ENCODE data around the gene CYB5RL. TPM values are rescaled to one million over a fixed set of nuclear protein-coding genes. Genes with fewer than 3 reads are reported as not detected.

The CYB5RL gene
- total and polyA plus RNA-seq, 2 donors from 2014 or later, result 3.9 to 8.1 TPM

GRCh38 chr1:54230507-54231339 lies 30.9 kb upstream of the CYB5RL start:
- H3K27ac ChIP-seq (ENCODE audit: low read depth in 2 of 2, low read length in 2 of 2), result no peak overlapping the region
- H3K4me3 ChIP-seq (ENCODE audit: low read length in 3 of 3), result no peak overlapping the region
- no peaks in the 10 kb centered on the region for H3K9me3 ChIP-seq (ENCODE audit: control insufficient read depth in 2 of 3, insufficient read depth in 1 of 3, low read length in 3 of 3)
- H3K36me3 ChIP-seq (ENCODE audit: control insufficient read depth in 2 of 3, insufficient read depth in 3 of 3, low read length in 3 of 3), result peaks cover 0 to 2% (median 0%) of the 10 kb centered on the region in 3 donors
- no peak for DNase-seq
- H3K27me3 ChIP-seq (ENCODE audit: control insufficient read depth, insufficient read depth, low read length), result no peaks in the 10 kb centered on the region
- peaks cover 0 to 4% (median 0%) of the 10 kb centered on the region in 3 donors for H3K4me1 ChIP-seq (ENCODE audit: control insufficient read depth in 2 of 3, insufficient read depth in 2 of 3, low read depth in 1 of 3, low read length in 3 of 3)
- no peak for FAIRE-seq
- no peak overlapping the region for H3K9ac ChIP-seq (ENCODE audit: low read length in 3 of 3)
- intact Hi-C loops (cut with DNase I), result no loop called here
- TF ChIP-seq CTCF (IDR thresholded peaks at IDR 0.05; ENCODE audit: borderline replicate concordance, extremely low read depth, insufficient read depth), result no peak

- intact Hi-C loops (cut with DNase I), result no loop called here
- Histone ChIP-seq H3K9me3 (ENCODE audit: control insufficient read depth in 2 of 3, insufficient read depth in 1 of 3, low read length in 3 of 3) (no peaks in the 10 kb centered on the region), H3K27me3 (ENCODE audit: control insufficient read depth, insufficient read depth, low read length) (no peaks in the 10 kb centered on the region), H3K4me3 (ENCODE audit: low read length in 3 of 3) (no peak overlapping the region), H3K27ac (ENCODE audit: low read depth in 2 of 2, low read length in 2 of 2) (no peak overlapping the region), H3K36me3 (ENCODE audit: control insufficient read depth in 2 of 3, insufficient read depth in 3 of 3, low read length in 3 of 3) (peaks cover 0 to 6% (median 2%) of the 10 kb centered on the region in 3 donors), H3K9ac (ENCODE audit: low read length in 3 of 3) (no peak overlapping the region), H3K4me1 (ENCODE audit: control insufficient read depth in 2 of 3, insufficient read depth in 2 of 3, low read depth in 1 of 3, low read length in 3 of 3) (peaks cover 0 to 4% (median 0%) of the 10 kb centered on the region in 3 donors)
- no peak for TF ChIP-seq CTCF (IDR thresholded peaks at IDR 0.05; ENCODE audit: borderline replicate concordance, extremely low read depth, insufficient read depth)
- peak in 1 of 5 donors; percentile 67 for DNase-seq
- no peak for FAIRE-seq
These were observed 29.6 kb upstream of the CYB5RL start for GRCh38 chr1:54229281-54229891.

GRCh38 chr1:54228638-54229079 lies 28.8 kb upstream of the CYB5RL start:
- DNase-seq (peak in 1 of 5 donors; percentile 71), FAIRE-seq (no peak)
- Histone ChIP-seq H3K9ac (ENCODE audit: low read length in 3 of 3) (no peak overlapping the region), H3K4me3 (ENCODE audit: low read length in 3 of 3) (no peak overlapping the region), H3K9me3 (ENCODE audit: control insufficient read depth in 2 of 3, insufficient read depth in 1 of 3, low read length in 3 of 3) (no peaks in the 10 kb centered on the region), H3K4me1 (ENCODE audit: control insufficient read depth in 2 of 3, insufficient read depth in 2 of 3, low read depth in 1 of 3, low read length in 3 of 3) (peaks cover 0 to 4% (median 0%) of the 10 kb centered on the region in 3 donors), H3K27me3 (ENCODE audit: control insufficient read depth, insufficient read depth, low read length) (no peaks in the 10 kb centered on the region), H3K27ac (ENCODE audit: low read depth in 2 of 2, low read length in 2 of 2) (no peak overlapping the region), H3K36me3 (ENCODE audit: control insufficient read depth in 2 of 3, insufficient read depth in 3 of 3, low read length in 3 of 3) (peaks cover 0 to 6% (median 2%) of the 10 kb centered on the region in 3 donors)
- no peak for TF ChIP-seq CTCF (IDR thresholded peaks at IDR 0.05; ENCODE audit: borderline replicate concordance, extremely low read depth, insufficient read depth)
- intact Hi-C loops (cut with DNase I), result no loop called here

Data from kidney (tissue), 14 donors.